GM18517 (cell line): ENCODE data around the gene NRDC.
A peak's percentile ranks its signal among the peaks of the same experiment; 100 is the strongest.

Source experiments
- ATAC-seq: cut with Tn5 transposase; IDR thresholded peaks from one replicate; pipeline ENCODE4 v1.9.1; 2021; ENCODE audit warnings: mild to moderate bottlenecking, moderate library complexity; ENCODE audit not compliant: unreplicated experiment

Gene NRDC, protein sequence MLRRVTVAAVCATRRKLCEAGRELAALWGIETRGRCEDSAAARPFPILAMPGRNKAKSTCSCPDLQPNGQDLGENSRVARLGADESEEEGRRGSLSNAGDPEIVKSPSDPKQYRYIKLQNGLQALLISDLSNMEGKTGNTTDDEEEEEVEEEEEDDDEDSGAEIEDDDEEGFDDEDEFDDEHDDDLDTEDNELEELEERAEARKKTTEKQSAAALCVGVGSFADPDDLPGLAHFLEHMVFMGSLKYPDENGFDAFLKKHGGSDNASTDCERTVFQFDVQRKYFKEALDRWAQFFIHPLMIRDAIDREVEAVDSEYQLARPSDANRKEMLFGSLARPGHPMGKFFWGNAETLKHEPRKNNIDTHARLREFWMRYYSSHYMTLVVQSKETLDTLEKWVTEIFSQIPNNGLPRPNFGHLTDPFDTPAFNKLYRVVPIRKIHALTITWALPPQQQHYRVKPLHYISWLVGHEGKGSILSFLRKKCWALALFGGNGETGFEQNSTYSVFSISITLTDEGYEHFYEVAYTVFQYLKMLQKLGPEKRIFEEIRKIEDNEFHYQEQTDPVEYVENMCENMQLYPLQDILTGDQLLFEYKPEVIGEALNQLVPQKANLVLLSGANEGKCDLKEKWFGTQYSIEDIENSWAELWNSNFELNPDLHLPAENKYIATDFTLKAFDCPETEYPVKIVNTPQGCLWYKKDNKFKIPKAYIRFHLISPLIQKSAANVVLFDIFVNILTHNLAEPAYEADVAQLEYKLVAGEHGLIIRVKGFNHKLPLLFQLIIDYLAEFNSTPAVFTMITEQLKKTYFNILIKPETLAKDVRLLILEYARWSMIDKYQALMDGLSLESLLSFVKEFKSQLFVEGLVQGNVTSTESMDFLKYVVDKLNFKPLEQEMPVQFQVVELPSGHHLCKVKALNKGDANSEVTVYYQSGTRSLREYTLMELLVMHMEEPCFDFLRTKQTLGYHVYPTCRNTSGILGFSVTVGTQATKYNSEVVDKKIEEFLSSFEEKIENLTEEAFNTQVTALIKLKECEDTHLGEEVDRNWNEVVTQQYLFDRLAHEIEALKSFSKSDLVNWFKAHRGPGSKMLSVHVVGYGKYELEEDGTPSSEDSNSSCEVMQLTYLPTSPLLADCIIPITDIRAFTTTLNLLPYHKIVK

DNA sequence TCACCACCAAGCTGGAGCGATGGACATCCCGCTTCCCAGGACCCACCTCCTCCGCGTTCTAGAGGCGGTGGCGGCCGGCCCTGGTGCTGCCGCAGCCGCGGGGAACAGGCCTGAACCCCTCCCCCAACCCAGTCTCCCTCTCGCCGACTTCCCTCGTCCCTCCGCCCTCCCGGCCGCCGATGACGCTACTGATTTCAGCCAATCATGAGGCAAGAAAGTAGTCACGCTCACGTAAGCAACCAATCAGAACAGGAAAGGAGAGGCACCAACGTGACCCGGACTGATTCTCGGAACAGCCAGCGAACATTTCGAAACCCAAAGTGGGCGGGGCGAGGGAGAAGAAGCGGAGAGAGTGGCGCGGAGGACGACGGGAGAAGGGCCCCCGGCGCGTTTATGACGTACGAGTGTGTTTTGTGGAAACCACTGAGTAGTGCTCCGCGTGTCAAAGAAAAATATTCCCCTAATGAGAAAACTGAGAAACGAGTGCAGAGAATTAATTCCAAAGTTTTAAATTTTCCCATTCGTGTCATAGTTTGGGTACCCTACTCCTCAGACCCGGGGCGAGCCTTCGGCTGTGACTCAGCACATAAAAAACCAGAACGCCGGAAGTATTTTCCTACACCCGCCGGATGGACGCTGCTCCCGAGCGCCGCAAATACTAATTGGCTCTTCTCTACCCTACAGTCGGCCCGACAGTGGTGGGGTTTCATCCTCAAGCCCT is at the start of gene NRDC:
Gene NRDC, minus strand, starts transcription at position 112 of the 721 bp plus-strand sequence. CDS start 112 bp downstream, outside the sequence.
- ATAC-seq, result peak; percentile 95

DNA sequence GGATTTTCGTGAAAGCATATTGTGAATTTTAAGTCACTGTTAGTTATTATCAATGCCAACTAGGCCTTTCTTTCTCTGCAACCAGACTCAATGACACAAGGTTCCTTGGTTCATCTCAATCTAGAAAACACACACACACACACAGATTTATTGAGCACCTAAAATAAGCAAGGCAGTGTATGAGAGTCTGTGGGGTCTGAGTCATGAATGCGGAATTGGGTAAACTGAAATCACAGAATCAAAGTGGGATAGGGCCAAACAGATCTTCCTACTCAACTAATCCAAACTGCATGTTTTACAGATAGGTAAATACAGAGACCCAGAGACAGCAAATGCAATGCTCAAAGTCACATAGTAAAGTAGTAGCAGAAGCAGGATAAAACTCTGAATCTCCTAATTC is 48.5 kb upstream of the NRDC start:
- ATAC-seq, result no peak

DNA sequence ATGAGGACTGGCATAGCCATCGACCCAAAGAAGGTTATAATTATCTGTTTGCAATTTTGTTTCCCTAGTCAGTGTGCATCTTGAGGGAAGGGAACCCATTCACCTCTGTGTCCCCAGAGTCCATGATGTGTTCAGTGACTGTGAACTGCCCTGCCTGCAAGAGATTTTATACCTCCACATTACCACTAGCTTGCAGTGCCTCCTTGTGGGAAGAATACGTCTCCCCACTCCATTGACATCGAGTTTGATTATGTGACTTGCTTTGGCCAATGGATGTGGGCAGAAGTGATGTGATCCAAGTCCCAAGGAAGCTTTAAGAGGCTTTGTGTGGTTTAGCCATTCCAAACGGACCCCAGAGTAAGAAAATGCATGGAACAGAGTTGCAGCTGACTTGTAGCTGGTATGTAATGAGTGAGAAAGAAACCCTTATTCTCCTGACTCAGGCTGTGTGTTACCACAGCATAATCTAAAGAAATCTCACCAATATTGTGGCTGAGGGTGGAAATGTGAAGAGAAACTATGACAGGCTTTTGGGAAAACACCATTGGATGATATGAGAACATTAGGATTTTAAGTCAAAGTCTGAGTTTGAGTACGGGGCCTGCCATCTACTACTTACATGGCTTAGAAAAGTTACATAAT is 47.8 kb upstream of the NRDC start:
- ATAC-seq, result no peak

DNA sequence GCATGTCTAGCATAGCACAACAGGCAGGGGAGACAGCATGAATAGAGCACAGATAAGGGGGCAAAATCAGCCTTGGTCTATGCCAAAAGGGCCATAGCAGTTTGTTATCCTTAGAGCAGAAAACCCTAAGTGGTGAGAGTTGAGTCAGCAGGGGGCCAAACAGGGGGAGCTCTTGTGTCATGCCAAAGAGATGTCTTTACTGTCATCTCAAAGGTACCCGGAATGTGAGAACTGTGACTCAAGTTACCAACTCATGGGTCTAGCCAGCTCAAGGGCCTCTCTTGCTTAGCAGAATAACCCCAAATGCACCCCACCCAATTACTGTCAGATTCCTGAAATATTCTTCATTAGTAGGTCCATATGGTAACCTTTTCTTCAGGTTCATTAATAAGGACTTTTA is 45.9 kb upstream of the NRDC start:
- ATAC-seq, result no peak

DNA sequence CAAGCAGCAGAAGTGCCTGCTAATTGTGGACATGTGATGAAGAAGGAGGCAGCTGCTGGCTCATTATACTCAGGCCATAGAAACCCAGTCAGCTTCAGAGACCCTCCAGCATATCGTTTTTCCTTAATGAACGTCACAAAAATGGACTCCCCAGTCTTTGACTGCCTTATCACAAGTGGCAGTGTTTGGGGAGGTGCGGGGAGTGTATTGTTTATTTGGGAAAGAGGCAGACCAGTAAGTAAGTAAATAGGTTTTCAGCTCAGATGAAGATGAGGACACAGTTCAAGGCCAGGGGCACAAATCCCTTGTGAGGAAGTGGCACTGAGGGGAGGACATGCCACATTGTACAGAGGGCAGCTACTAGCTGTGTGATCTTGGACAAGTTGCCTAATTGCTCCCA is 43.5 kb upstream of the NRDC start:
- no peak for ATAC-seq

DNA sequence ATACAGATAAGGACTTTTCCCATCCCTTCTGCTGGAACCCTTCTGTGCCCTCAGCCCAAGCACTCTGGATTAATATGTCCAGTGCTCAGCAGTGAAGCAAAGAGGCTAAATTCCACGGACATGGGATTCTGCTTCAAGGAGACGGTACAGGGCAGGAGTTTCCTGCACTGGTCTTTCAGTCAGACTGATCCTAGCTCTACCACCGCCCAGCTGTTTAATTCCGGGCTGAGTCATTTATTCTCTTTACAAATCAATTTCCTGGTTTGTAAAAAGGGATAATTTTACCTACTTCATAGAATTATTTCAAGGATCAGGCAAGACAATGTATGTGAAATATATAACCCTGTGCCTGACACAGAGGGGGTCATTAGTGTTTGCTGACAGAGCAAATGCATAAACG is 41.6 kb upstream of the NRDC start:
- ATAC-seq, result no peak

DNA sequence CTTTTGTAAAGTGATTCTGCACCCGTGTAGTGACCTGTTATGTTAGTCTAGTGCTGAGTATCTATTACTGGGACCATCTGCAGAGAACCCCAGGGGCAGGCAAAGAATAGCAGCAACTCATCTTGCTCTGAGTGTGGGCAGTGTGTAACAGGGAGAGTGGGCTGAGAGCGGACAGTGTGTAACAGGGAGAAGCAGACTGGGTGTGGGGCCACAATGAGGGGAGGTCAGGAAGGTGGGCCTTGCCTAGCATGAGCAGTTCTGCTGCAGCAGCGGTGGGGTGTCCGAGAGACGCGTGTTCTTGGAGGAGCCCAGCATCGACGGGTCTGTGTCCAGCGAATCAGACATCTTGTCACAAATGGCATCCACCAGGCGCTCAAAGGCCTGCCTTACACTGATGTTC is 41.2 kb upstream of the NRDC start:
- no peak for ATAC-seq

DNA sequence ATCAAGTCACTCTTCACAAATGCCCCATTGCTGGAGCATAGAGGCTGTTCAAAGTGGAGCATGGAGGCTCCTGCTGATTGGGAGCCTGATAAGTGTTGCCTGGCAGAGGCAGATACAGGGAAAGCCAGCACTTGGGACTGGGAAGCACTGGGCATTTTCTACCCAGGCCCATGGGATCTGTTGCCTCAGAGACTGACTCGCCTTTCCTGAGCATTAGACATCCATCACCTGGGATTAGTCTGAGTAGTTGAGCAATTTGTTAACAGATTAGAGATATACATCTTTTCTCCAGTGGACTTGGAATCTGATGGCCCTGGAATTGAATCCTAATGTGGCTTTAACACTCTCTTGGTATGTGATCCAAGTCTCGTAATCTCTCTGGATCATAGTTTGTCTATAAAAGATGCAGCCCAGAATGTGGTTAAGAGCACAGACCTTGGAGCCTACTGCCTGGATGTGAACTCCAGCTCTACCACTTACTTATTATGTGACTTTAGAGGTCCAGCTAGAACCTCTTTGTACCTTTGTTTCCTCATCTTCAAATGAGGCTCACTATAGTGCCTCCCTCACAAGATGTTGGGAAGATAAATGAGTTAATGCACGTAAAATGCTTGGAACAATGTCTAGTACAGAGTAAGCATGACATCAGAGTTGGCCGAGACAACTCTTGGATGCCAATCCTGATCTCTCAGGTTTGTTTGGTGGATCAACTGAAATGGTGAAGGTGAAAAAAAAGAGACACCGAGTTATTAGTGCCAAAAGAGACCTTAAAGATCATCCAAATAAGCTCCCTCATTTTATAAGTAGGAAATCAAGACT is 38.3 kb upstream of the NRDC start:
- no peak for ATAC-seq

DNA sequence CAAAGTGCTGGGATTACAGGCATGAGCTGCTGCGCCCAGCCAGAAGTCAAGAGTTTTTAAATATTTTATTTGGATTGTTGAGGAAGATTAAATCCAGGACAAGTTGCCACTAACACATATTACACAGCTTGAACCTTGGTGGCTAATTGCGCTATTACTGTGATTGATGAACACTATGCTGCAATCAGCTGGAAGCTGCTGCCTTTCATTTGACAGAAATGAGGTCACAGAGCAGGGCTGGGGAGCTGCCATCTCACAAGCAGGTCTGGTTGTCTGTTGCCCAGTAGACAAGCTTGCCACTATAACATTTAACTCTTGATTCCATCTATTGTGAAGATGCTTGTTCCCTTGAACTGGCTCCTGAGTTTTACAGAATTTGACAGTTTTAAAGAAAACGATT is 37.4 kb upstream of the NRDC start:
- ATAC-seq, result no peak

DNA sequence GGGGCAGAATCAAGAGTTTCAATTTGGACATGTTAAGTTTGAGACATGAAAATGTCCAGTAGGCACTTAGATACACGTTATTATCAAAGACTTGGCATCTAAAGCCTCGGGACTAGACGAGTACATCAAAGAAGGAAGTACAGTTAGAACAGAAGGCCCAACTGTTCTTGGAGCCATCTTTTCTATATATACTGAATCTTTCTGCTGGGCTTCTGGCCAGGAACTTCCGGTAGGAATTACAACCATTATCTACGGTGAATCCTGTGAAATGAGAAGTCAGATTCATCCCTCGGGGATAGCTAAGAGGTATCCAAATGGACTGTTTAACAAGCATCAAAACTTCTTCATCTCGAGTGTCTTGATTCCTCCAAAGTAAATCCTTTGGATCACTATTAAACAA is 34.4 kb upstream of the NRDC start:
- ATAC-seq, result no peak

DNA sequence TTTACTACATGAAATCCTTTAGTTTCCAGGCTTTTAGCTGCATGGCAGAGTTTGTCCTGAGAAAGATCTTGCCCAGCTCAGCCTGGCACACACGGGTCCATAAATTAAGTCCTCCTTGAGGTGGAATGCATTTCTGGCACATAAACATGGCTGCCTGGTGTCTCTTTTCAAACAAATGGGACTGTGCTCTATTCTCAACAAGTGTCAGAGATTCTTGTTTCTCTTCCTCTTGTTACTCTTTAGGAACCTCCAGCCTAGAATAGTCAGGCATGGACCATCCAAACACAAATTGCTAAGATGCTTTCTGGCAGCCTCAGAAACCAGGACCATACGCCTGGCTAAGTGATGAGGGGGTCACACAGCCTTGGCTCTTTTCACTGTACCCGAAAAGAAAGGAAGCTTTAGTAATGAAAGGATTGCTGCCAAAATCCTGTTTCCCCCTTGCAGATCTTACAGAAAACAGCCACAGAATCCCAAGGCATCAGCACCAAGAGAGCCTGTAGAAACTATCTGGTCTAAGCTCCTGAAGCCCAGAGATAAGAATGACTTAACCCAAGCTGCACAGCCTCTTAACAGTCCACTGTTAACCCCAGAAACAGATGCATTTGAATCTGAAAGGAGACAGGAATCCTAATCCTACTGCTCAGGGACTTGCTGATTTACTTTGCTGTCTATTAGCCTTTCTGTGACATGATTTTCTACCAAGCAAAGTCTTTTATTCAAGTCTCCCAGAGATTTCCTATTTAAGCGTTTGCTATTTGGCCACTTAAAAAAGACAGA is 31.9 kb upstream of the NRDC start:
- no peak for ATAC-seq

DNA sequence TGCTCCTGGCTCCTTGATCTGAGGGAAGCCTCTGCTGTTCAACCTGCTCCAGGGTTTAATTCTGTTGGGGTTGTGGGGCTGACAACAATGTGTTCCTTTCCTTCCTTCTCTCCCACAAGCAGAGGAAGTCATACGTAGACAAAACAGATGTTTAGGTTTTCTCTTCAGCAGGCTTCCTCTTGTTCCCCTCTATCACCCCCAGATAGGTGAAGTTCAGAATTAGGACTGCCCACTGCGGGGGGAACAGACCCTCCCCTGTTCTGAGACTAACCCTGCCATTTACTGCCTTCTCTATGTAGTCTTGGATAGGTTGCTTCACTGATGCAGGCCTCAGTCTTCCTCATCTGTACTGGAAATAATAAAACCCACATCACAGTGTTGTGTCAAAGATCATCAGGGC is 30.0 kb upstream of the NRDC start:
- ATAC-seq, result no peak

DNA sequence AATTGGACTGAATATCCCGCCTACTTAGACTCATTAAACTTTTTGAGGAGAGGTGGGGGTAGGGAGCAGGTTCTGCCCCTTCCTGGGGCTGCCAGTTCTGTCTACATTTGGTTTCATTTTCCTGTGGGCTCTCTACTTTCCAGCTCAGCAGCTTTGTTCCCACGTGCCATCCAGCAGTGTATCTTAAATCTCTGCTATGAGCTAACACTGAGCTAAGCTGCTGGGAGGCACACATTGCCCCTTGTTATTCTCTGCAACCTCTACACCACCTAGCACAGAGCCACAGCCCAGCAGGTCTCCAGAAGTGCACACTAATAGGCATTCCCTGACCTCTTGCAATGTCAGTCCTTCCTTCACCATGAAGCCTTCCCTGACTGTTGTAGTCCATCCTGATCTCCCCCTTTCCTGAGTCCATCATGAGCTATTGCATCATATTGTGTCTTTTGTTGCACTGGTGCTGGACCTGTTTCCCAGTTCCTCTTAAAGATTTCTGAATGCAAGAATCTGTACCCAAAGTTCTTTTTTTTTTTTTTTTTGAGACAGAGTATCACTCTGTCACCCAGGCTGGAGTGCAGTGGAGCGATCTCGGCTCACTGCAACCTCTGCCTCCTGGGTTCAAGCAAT is 28.7 kb upstream of the NRDC start:
- no peak for ATAC-seq

DNA sequence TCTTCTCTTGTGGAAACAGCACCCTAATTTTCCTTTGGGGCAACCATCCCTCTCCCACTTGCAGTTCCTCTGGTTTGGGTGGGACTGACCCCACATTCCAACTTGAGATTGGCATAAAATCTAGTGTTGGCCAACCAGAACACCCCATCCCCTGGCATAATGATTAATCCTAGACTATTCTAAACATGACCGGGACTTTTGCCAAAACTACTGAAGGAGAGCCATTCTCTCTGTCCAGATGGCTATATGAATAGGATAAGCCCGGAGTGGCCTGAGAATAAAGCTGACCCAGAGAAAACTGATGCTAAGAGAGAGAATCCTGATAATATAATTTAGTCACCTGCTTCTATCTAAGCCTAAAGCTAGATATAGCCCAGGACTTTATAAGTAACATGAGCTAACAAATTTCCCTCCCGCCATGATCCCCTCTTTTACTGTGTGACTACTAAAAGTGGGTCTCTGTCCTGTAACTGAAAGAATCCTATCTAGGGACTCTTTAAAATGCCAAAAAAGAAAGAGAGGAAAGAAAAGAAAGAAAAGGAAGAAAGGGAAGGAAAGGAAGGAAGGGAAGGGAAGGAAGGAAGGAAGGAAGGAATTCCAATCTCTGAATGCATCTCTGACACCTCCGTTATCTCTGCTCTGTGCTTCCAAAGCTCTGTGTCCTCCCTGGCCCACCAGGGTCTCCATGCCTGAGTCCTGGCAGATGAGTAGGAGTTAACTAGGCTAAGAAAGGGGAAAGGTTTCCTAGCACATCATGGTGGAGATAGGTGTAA is 28.0 kb upstream of the NRDC start:
- no peak for ATAC-seq

DNA sequence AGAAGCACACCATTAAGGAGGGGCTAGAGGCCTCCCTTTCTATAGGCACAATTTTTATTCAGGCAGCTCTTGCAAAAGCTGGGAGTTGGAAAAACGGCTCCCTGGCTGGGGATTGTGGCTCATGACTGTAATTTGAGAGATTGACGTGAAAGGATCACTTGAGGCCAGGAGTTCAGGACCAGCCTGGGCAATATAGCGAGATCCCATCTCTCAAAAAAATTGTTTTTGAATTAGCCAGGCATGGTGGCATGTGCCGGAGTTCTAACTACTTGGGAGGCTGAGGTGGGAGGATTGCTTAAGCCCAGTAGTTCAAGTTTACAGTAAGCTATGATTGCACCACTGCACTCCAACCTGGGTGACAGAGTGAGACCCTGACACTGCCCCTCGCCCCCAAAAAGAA is 23.9 kb upstream of the NRDC start:
- no peak for ATAC-seq

DNA sequence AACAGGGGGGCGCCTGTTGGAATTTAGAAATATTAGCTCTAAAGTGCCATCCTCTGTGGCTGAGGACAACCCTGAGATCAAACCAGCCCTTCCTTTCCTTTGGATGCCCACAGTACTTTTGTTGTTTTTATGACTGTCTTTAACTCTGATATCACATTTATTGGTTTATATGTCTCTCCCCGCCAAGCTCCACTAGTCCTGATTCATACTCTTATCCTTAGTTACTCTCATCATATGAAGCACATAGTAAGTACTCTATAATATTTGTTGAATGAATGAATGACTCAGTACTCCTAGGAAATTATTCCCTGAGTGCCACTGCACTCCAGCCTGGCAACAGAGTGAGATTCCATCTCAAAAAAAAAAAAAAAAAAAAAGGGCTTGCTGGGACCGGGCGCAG is 22.6 kb upstream of the NRDC start:
- ATAC-seq, result no peak

DNA sequence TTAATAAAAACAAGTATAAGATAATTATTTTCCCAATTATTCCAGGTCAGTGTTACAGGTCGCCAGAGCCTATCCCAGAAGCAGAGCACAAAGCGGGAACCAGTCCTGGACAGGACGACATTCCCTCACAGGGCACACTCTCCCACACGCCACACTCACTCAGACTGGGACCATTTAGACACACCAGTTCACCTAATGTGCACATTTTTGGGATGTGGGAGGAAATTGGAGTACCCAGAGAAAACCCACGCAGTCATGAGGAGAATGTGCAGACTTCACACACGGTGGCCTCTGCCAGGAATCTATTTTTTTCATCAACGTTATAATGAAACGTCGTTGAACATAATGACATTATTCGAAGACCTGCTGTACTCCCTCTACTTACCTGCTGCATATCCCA is 20.5 kb upstream of the NRDC start:
- no peak for ATAC-seq
